Ishikawa (cell line): ENCODE data around the gene VPS41.

ENCODE experiments used
- CEBPB ChIP-seq: IDR thresholded peaks from 2 replicates; pipeline ENCODE4 v1.6.1; 2012
- EGR1 ChIP-seq: IDR thresholded peaks from 2 replicates; pipeline ENCODE4 v1.6.1; 2012
- EP300 ChIP-seq: IDR thresholded peaks from 2 replicates; pipeline ENCODE4 v1.6.1; 2012; ENCODE audit warnings: borderline replicate concordance
- TAF1 ChIP-seq: IDR thresholded peaks from 2 replicates; pipeline ENCODE4 v1.6.1; 2012; ENCODE audit warnings: low read depth, mild to moderate bottlenecking
- YY1 ChIP-seq: IDR thresholded peaks from 2 replicates; pipeline ENCODE4 v1.6.1; 2012; ENCODE audit warnings: low read depth
- ZBTB7A ChIP-seq: IDR thresholded peaks from 2 replicates; pipeline ENCODE4 v1.6.1; 2012; ENCODE audit warnings: low read depth
- TF ChIP-seq, protein P1 (sequence below): IDR thresholded peaks from 2 replicates; pipeline ENCODE4 v1.6.1; 2012
- TF ChIP-seq, protein P2 (sequence below): IDR thresholded peaks from 2 replicates; pipeline ENCODE4 v1.6.1; 2012; ENCODE audit warnings: low read depth, mild to moderate bottlenecking
- TF ChIP-seq, protein P3 (sequence below): IDR thresholded peaks from 2 replicates; pipeline ENCODE4 v1.6.1; 2012

DNA sequence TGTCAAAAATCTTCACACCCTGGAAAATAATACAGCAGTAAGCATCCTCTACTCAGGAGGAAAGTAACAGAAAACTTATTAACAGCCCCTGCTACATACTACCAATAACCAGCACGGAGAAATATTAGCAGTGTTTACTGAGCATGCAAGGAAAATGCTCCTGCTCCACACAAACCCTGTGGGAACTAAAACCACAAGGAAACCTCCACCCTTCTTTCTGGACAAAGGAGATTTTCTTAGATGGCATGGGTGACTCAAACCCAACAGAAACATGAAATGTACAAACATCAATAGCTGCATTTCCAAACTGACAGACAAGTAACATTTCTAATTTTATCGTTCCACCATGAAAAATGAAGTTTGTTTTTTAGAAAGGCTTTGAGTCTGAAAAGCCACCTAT lies 113.4 kb downstream of the VPS41 start:
- TF ChIP-seq, protein P1, sequence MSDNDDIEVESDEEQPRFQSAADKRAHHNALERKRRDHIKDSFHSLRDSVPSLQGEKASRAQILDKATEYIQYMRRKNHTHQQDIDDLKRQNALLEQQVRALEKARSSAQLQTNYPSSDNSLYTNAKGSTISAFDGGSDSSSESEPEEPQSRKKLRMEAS, result no peak
- TF ChIP-seq, protein P2, sequence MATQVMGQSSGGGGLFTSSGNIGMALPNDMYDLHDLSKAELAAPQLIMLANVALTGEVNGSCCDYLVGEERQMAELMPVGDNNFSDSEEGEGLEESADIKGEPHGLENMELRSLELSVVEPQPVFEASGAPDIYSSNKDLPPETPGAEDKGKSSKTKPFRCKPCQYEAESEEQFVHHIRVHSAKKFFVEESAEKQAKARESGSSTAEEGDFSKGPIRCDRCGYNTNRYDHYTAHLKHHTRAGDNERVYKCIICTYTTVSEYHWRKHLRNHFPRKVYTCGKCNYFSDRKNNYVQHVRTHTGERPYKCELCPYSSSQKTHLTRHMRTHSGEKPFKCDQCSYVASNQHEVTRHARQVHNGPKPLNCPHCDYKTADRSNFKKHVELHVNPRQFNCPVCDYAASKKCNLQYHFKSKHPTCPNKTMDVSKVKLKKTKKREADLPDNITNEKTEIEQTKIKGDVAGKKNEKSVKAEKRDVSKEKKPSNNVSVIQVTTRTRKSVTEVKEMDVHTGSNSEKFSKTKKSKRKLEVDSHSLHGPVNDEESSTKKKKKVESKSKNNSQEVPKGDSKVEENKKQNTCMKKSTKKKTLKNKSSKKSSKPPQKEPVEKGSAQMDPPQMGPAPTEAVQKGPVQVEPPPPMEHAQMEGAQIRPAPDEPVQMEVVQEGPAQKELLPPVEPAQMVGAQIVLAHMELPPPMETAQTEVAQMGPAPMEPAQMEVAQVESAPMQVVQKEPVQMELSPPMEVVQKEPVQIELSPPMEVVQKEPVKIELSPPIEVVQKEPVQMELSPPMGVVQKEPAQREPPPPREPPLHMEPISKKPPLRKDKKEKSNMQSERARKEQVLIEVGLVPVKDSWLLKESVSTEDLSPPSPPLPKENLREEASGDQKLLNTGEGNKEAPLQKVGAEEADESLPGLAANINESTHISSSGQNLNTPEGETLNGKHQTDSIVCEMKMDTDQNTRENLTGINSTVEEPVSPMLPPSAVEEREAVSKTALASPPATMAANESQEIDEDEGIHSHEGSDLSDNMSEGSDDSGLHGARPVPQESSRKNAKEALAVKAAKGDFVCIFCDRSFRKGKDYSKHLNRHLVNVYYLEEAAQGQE, result no peak
- no peak for TF ChIP-seq YY1
- no peak for TF ChIP-seq ZBTB7A
- no peak for TF ChIP-seq EP300
- TF ChIP-seq, protein P3, sequence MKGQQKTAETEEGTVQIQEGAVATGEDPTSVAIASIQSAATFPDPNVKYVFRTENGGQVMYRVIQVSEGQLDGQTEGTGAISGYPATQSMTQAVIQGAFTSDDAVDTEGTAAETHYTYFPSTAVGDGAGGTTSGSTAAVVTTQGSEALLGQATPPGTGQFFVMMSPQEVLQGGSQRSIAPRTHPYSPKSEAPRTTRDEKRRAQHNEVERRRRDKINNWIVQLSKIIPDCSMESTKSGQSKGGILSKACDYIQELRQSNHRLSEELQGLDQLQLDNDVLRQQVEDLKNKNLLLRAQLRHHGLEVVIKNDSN, result no peak
- no peak for TF ChIP-seq CEBPB
- TF ChIP-seq EGR1, result no peak
- TF ChIP-seq TAF1, result no peak
